Testis (tissue), 2 donors: ENCODE measurements around the gene RGS17.

ENCODE experiments used
- POLR2A ChIP-seq: fragments of 450-650 bp; IDR thresholded peaks from one replicate; pipeline ENCODE4 v1.6.1; 2017; ENCODE audit warnings: antibody characterized with exemption, mild to moderate bottlenecking, moderate library complexity
- TF ChIP-seq, protein P1 (sequence below), 3 experiments: fragments of 450-650 bp in 2 of 3; fragments of 200-600 bp in 1 of 3; sonication (generic) in 1 of 3; IDR thresholded peaks; one replicate each; pipeline ENCODE4 v1.5.1; 2016 to 2019; ENCODE audit warnings: antibody characterized with exemption in 3 of 3, mild to moderate bottlenecking in 2 of 3, moderate library complexity in 1 of 3

DNA sequence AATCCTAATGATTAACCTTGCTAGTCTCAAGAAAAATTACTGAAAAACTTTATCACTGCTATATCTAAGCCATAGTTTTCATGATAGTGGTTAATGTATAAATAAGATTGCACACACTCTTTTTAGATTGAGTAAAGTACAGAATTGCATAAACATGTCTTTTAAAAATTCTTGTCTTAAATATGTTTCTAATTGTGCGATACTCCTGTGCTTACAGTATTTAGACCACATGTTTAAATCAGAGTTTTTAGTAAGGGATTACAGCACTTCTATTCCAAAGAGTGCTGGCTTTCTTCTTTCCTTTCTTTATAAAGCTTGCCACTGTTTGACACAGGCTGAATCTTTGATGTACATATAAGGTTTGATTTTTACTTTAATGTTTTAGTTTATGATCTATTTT lies 36.8 kb upstream of the RGS17 start:
- TF ChIP-seq POLR2A: no peak
- TF ChIP-seq, protein P1, sequence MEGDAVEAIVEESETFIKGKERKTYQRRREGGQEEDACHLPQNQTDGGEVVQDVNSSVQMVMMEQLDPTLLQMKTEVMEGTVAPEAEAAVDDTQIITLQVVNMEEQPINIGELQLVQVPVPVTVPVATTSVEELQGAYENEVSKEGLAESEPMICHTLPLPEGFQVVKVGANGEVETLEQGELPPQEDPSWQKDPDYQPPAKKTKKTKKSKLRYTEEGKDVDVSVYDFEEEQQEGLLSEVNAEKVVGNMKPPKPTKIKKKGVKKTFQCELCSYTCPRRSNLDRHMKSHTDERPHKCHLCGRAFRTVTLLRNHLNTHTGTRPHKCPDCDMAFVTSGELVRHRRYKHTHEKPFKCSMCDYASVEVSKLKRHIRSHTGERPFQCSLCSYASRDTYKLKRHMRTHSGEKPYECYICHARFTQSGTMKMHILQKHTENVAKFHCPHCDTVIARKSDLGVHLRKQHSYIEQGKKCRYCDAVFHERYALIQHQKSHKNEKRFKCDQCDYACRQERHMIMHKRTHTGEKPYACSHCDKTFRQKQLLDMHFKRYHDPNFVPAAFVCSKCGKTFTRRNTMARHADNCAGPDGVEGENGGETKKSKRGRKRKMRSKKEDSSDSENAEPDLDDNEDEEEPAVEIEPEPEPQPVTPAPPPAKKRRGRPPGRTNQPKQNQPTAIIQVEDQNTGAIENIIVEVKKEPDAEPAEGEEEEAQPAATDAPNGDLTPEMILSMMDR (IDR thresholded peaks at IDR 0.05): no peak
